Measurements from ENCODE around the gene PAMR1.

DNA sequence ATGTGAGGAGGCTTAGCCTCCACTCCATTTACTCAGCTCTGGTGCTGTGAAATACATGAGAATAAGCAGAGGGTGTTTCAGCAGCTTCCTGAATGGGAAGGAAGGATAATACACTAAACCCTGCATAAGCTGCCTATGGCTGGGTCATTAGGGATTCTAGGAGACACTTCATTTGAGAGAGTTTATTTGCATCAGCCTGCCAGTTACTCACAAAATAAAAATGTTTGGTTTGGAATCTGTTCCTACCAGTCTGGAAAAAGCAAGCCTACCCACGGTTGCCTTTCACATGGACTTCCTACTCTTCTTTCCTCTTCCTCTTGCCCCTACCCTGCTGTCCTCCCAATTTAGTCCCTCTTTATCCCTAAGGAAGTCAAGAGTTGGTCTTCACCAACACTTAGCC is 126.5 kb downstream of the PAMR1 start:
- TF ChIP-seq, protein P1, sequence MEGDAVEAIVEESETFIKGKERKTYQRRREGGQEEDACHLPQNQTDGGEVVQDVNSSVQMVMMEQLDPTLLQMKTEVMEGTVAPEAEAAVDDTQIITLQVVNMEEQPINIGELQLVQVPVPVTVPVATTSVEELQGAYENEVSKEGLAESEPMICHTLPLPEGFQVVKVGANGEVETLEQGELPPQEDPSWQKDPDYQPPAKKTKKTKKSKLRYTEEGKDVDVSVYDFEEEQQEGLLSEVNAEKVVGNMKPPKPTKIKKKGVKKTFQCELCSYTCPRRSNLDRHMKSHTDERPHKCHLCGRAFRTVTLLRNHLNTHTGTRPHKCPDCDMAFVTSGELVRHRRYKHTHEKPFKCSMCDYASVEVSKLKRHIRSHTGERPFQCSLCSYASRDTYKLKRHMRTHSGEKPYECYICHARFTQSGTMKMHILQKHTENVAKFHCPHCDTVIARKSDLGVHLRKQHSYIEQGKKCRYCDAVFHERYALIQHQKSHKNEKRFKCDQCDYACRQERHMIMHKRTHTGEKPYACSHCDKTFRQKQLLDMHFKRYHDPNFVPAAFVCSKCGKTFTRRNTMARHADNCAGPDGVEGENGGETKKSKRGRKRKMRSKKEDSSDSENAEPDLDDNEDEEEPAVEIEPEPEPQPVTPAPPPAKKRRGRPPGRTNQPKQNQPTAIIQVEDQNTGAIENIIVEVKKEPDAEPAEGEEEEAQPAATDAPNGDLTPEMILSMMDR (conservative IDR thresholded peaks at IDR 0.05; ENCODE audit: low read length) = no peak
- no peak for TF ChIP-seq EZH2phosphoT487 (IDR thresholded peaks at IDR 0.05; ENCODE audit: borderline replicate concordance)

All from Loucy (cell line).